ENCODE results near the gene BDP1.

- TF ChIP-seq CTCF (IDR thresholded peaks at IDR 0.05) (no peak), POLR2A (IDR thresholded peaks at IDR 0.05; ENCODE audit: low read depth) (no peak), POLR2AphosphoS5 (IDR thresholded peaks at IDR 0.05) (no peak)
Measured at GRCh38 chr5:71564895-71565294, 109.4 kb downstream of the BDP1 start.

All from esophagus muscularis mucosa (tissue), 3 donors.